HepG2 (cell line): ENCODE measurements around the gene DBN1. TPM values are rescaled to one million over a fixed set of nuclear protein-coding genes. Genes with fewer than 3 reads are reported as not detected.
A peak's percentile ranks its signal among the peaks of the same experiment; 100 is the strongest.

Source experiments
- ARID2 ChIP-seq: sonication (generic); formaldehyde crosslinking; IDR thresholded peaks from 2 replicates; pipeline ENCODE4 v1.8.1; 2022; ENCODE audit warnings: mild to moderate bottlenecking, missing genetic modification reagents, borderline replicate concordance
- ATF3 ChIP-seq: sonication (generic); formaldehyde crosslinking; IDR thresholded peaks from 2 replicates; pipeline ENCODE4 v1.4.0; 2020; ENCODE audit warnings: missing genetic modification reagents
- CHD2 ChIP-seq: IDR thresholded peaks from 2 replicates; pipeline ENCODE4 v1.6.1; 2011; ENCODE audit warnings: low read depth, low read length, improper control_type of control experiment
- ETV5 ChIP-seq: IDR thresholded peaks from 2 replicates; pipeline ENCODE4 v1.6.1; 2018; ENCODE audit warnings: missing biosample characterization, missing genetic modification reagents, inconsistent platforms, borderline replicate concordance
- FOSL1 ChIP-seq: sonication (generic); formaldehyde crosslinking; IDR thresholded peaks from 2 replicates; pipeline ENCODE4 v1.9.0; 2021; ENCODE audit warnings: missing genetic modification reagents, borderline replicate concordance
- FOXC1 ChIP-seq: sonication (generic); formaldehyde crosslinking; IDR thresholded peaks from 2 replicates; pipeline ENCODE4 v1.8.0; 2022; ENCODE audit warnings: mild to moderate bottlenecking, missing genetic modification reagents, borderline replicate concordance
- HNRNPLL ChIP-seq: fragments of 200-400 bp; formaldehyde crosslinking; IDR thresholded peaks from 2 replicates; pipeline ENCODE4 v1.6.1; 2017; ENCODE audit warnings: mild to moderate bottlenecking, low read depth, low read length; ENCODE audit not compliant: poor library complexity, severe bottlenecking
- MTF2 ChIP-seq: sonication (generic); formaldehyde crosslinking; IDR thresholded peaks from 2 replicates; pipeline ENCODE4 v1.5.0; 2020; ENCODE audit warnings: missing genetic modification reagents, borderline replicate concordance
- PHF20 ChIP-seq: sonication (generic); formaldehyde crosslinking; IDR thresholded peaks from 2 replicates; pipeline ENCODE4 v1.5.0; 2020; ENCODE audit warnings: mild to moderate bottlenecking, missing genetic modification reagents
- RBM39 ChIP-seq: fragments of 200-400 bp; formaldehyde crosslinking; IDR thresholded peaks from one replicate; pipeline ENCODE4 v1.6.1; 2018; ENCODE audit warnings: antibody characterized with exemption, mild to moderate bottlenecking, low read depth, low read length; ENCODE audit not compliant: poor library complexity, severe bottlenecking
- SNAPC2 ChIP-seq: sonication (generic); formaldehyde crosslinking; IDR thresholded peaks from 2 replicates; pipeline ENCODE4 v1.8.1; 2022; ENCODE audit warnings: mild to moderate bottlenecking, missing genetic modification reagents
- THYN1 ChIP-seq: sonication (generic); formaldehyde crosslinking; IDR thresholded peaks from 2 replicates; pipeline ENCODE4 v1.8.1; 2023; ENCODE audit warnings: low read depth, mild to moderate bottlenecking, moderate library complexity, missing genetic modification reagents, borderline replicate concordance
- ZNF687 ChIP-seq: sonication (generic); formaldehyde crosslinking; IDR thresholded peaks from 2 replicates; pipeline ENCODE4 v1.5.1; 2020; ENCODE audit warnings: mild to moderate bottlenecking, missing genetic modification reagents, moderate library complexity
- ZNF713 ChIP-seq: sonication (generic); formaldehyde crosslinking; IDR thresholded peaks from 2 replicates; pipeline ENCODE4 v1.4.0; 2020; ENCODE audit warnings: mild to moderate bottlenecking, missing genetic modification reagents
- ZNF792 ChIP-seq: IDR thresholded peaks from 2 replicates; pipeline ENCODE4 v1.6.1; 2016
- polyA plus RNA-seq, 8 experiments: library from polyadenylated mRNA; depleted of rRNA in 3 of 8; stranded (reverse) in 7 of 8; unstranded in 1 of 8; fragments of >200 nt; fragmentation: Illumina TruSeq in 4 of 8; extraction: Trizol in 4 of 8; gene quantifications; 2 replicates each; pipeline versions ENCODE4 v1.2.1 to v1.2.3, GENCODE V29; 2011 to 2016; ENCODE audit warnings: low read depth in 4 of 8, missing spikeins in 1 of 8, mixed read lengths in 1 of 8; ENCODE audit not compliant: insufficient read depth in 1 of 8
- total RNA-seq, 5 experiments: library from RNA; depleted of rRNA; stranded (reverse); fragments of >200 nt; fragmentation: Illumina TruSeq; extraction: Trizol; gene quantifications; 2 replicates each; pipeline ENCODE4 v1.2.3, GENCODE V29; 2016; ENCODE audit warnings: low read depth in 1 of 5
- TF ChIP-seq, protein P1 (sequence below): sonication (generic); formaldehyde crosslinking; IDR thresholded peaks from 2 replicates; pipeline ENCODE4 v1.5.1; 2020; ENCODE audit warnings: mild to moderate bottlenecking, missing genetic modification reagents, borderline replicate concordance
- TF ChIP-seq, protein P2 (sequence below), 2 experiments: IDR thresholded peaks; 2 replicates each; pipeline ENCODE4 v1.6.1; 2011 to 2012; ENCODE audit warnings: low read length in 2 of 2, borderline replicate concordance in 1 of 2, low read depth in 1 of 2, mild to moderate bottlenecking in 1 of 2, moderate library complexity in 1 of 2
- TF ChIP-seq, protein P3 (sequence below): sonication (generic); formaldehyde crosslinking; IDR thresholded peaks from 2 replicates; pipeline ENCODE4 v1.8.0; 2022; ENCODE audit warnings: mild to moderate bottlenecking, missing genetic modification reagents, moderate library complexity

DBN1 gene
- total and polyA plus RNA-seq, 2 of the 13 experiments (the other 11 are each of a cell fraction or from before 2014, with no cell fraction given) = 27.0 to 37.3 TPM

DNA sequence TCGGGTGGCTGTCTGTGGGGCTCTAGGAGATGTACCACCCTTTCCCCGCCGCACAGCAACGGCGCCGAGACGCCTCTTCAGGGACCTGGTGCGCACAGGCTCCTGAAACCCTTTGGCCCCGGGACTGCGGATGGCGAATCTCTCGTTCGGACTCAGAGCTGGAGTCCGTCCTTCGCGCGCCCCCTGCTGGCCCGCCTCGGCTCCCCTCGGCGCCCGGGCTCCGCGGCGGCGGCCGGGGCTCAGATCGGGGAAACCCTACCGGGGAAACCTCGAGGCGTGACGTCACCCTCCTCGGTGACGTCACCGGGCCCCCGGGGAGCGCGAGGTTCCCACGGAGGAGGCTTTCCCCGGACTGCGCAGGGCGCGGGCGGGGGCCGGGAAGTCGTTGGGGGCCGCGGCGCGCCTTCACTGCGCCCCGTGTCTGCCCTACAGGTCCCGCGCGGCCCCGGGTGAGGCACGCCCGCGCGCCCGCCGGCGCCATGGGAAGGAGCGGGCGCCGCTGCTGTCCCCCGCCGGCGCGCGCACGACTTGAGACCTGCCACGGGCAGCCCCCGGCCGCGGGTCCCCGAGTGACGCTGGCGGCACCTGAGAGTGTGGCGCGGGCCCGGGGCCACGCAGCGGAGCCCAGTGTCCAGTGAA is 18.9 kb downstream of the DBN1 start (continued):
- TF ChIP-seq ZNF687 (CRISPR knock-in tag) (peak; percentile 6), ATF3 (CRISPR knock-in tag) (peak; percentile 91), SNAPC2 (CRISPR knock-in tag) (no peak), FOXC1 (CRISPR knock-in tag) (no peak), ETV5 (peak; percentile 49; the same call in 1 of the 2 replicates), FOSL1 (CRISPR knock-in tag) (no peak), HNRNPLL (peak; percentile 53), ZNF713 (CRISPR knock-in tag) (no peak), MTF2 (CRISPR knock-in tag) (no peak), RBM39 (peak; percentile 85), ZNF792 (CRISPR knock-in tag) (no peak), ARID2 (CRISPR knock-in tag) (no peak), THYN1 (CRISPR knock-in tag) (no peak), PHF20 (CRISPR knock-in tag) (no peak), CHD2 (no peak; the same call in 1 of the 2 replicates)
- TF ChIP-seq, protein P1, sequence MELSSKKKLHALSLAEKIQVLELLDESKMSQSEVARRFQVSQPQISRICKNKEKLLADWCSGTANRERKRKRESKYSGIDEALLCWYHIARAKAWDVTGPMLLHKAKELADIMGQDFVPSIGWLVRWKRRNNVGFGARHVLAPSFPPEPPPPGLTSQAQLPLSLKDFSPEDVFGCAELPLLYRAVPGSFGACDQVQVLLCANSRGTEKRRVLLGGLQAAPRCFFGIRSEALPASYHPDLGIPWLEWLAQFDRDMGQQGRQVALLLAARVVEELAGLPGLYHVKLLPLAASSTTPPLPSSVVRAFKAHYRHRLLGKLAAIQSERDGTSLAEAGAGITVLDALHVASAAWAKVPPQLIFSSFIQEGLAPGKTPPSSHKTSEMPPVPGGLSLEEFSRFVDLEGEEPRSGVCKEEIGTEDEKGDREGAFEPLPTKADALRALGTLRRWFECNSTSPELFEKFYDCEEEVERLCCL (CRISPR knock-in tag) = no peak
- TF ChIP-seq, protein P2, sequence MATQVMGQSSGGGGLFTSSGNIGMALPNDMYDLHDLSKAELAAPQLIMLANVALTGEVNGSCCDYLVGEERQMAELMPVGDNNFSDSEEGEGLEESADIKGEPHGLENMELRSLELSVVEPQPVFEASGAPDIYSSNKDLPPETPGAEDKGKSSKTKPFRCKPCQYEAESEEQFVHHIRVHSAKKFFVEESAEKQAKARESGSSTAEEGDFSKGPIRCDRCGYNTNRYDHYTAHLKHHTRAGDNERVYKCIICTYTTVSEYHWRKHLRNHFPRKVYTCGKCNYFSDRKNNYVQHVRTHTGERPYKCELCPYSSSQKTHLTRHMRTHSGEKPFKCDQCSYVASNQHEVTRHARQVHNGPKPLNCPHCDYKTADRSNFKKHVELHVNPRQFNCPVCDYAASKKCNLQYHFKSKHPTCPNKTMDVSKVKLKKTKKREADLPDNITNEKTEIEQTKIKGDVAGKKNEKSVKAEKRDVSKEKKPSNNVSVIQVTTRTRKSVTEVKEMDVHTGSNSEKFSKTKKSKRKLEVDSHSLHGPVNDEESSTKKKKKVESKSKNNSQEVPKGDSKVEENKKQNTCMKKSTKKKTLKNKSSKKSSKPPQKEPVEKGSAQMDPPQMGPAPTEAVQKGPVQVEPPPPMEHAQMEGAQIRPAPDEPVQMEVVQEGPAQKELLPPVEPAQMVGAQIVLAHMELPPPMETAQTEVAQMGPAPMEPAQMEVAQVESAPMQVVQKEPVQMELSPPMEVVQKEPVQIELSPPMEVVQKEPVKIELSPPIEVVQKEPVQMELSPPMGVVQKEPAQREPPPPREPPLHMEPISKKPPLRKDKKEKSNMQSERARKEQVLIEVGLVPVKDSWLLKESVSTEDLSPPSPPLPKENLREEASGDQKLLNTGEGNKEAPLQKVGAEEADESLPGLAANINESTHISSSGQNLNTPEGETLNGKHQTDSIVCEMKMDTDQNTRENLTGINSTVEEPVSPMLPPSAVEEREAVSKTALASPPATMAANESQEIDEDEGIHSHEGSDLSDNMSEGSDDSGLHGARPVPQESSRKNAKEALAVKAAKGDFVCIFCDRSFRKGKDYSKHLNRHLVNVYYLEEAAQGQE (IDR thresholded peaks at IDR 0.05; ENCODE audit: borderline replicate concordance in 1 of 2, low read depth in 1 of 2, low read length in 2 of 2) = no peak
- TF ChIP-seq, protein P3, sequence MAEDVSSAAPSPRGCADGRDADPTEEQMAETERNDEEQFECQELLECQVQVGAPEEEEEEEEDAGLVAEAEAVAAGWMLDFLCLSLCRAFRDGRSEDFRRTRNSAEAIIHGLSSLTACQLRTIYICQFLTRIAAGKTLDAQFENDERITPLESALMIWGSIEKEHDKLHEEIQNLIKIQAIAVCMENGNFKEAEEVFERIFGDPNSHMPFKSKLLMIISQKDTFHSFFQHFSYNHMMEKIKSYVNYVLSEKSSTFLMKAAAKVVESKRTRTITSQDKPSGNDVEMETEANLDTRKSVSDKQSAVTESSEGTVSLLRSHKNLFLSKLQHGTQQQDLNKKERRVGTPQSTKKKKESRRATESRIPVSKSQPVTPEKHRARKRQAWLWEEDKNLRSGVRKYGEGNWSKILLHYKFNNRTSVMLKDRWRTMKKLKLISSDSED (CRISPR knock-in tag) = no peak
